Ishikawa (cell line): Measurements from ENCODE around the gene HYAL1.

Experiments used
- CEBPB ChIP-seq: IDR thresholded peaks from 2 replicates; pipeline ENCODE4 v1.6.1; 2012
- CREB1 ChIP-seq: IDR thresholded peaks from 2 replicates; pipeline ENCODE4 v1.6.1; 2012; ENCODE audit warnings: low read depth
- EGR1 ChIP-seq: IDR thresholded peaks from 2 replicates; pipeline ENCODE4 v1.6.1; 2012
- EP300 ChIP-seq: IDR thresholded peaks from 2 replicates; pipeline ENCODE4 v1.6.1; 2012; ENCODE audit warnings: borderline replicate concordance
- FOXM1 ChIP-seq: IDR thresholded peaks from 2 replicates; pipeline ENCODE4 v1.6.1; 2012; ENCODE audit warnings: low read depth, borderline replicate concordance
- MAX ChIP-seq: IDR thresholded peaks from 2 replicates; pipeline ENCODE4 v1.6.1; 2012
- NFIC ChIP-seq: IDR thresholded peaks from 2 replicates; pipeline ENCODE4 v1.6.1; 2012
- RAD21 ChIP-seq: IDR thresholded peaks from 2 replicates; pipeline ENCODE4 v1.6.1; 2012; ENCODE audit warnings: low read depth
- REST ChIP-seq: IDR thresholded peaks from 2 replicates; pipeline ENCODE4 v1.6.1; 2012; ENCODE audit warnings: low read depth, mild to moderate bottlenecking
- TAF1 ChIP-seq: IDR thresholded peaks from 2 replicates; pipeline ENCODE4 v1.6.1; 2012; ENCODE audit warnings: low read depth, mild to moderate bottlenecking
- TCF12 ChIP-seq: IDR thresholded peaks from 2 replicates; pipeline ENCODE4 v1.6.1; 2012; ENCODE audit warnings: low read depth
- TEAD4 ChIP-seq: IDR thresholded peaks from 2 replicates; pipeline ENCODE4 v1.6.1; 2012
- USF1 ChIP-seq: IDR thresholded peaks from 2 replicates; pipeline ENCODE4 v1.6.1; 2012
- YY1 ChIP-seq: IDR thresholded peaks from 2 replicates; pipeline ENCODE4 v1.6.1; 2012; ENCODE audit warnings: low read depth
- ZBTB7A ChIP-seq: IDR thresholded peaks from 2 replicates; pipeline ENCODE4 v1.6.1; 2012; ENCODE audit warnings: low read depth

Gene HYAL1

GRCh38 chr3:50279255-50280016 lies 23.9 kb downstream of the HYAL1 start:
- TF ChIP-seq CREB1 = no peak
- no peak for TF ChIP-seq REST
- no peak for TF ChIP-seq NFIC
- TF ChIP-seq ZBTB7A = no peak
- no peak for TF ChIP-seq EP300
- no peak for TF ChIP-seq MAX
- TF ChIP-seq TEAD4 = no peak
- TF ChIP-seq RAD21 = no peak
- no peak for TF ChIP-seq EGR1
- TF ChIP-seq YY1 = no peak
- TF ChIP-seq CEBPB = no peak
- TF ChIP-seq TCF12 = no peak
- TF ChIP-seq TAF1 = no peak
- no peak for TF ChIP-seq USF1
- TF ChIP-seq FOXM1 = no peak

GRCh38 chr3:50278880-50279224 lies 24.5 kb downstream of the HYAL1 start, which contains the start of gene LSMEM2:
LSMEM2 (plus strand) TSS chr3:50279087; CDS start chr3:50279114, 27 bp downstream.
- TF ChIP-seq EP300 (no peak), USF1 (no peak), CREB1 (no peak), CEBPB (no peak), TAF1 (no peak), ZBTB7A (no peak), FOXM1 (no peak), TEAD4 (no peak), RAD21 (no peak), EGR1 (no peak), REST (no peak)

GRCh38 chr3:50278123-50278879 lies 25.1 kb downstream of the HYAL1 start:
- TF ChIP-seq CEBPB (no peak), RAD21 (no peak), USF1 (no peak), FOXM1 (no peak), NFIC (no peak), MAX (no peak), TAF1 (no peak), ZBTB7A (no peak), YY1 (no peak), TCF12 (no peak)

- TF ChIP-seq EP300 (no peak), MAX (no peak), EGR1 (no peak), ZBTB7A (no peak), YY1 (no peak), TAF1 (no peak), NFIC (no peak), USF1 (no peak), RAD21 (no peak), CEBPB (no peak), CREB1 (no peak), FOXM1 (no peak), TEAD4 (no peak), REST (no peak), TCF12 (no peak)
These were observed 26.6 kb downstream of the HYAL1 start for GRCh38 chr3:50276762-50277101.
